Stomach (tissue), 4 donors: ENCODE results near the gene SMYD3.

Experiments used
- CTCF ChIP-seq, 7 experiments: fragments of 450-650 bp in 4 of 7; fragments of 200-600 bp in 3 of 7; sonication (generic) in 3 of 7; IDR thresholded peaks; one replicate each; pipeline ENCODE4 v1.5.1; 2016 to 2019; ENCODE audit warnings: antibody characterized with exemption in 7 of 7, control low read depth in 2 of 7, mild to moderate bottlenecking in 1 of 7
- POLR2AphosphoS5 ChIP-seq, 3 donors: sonication (generic); formaldehyde crosslinking; IDR thresholded peaks; one replicate each; pipeline ENCODE4 v1.6.1; 2016; ENCODE audit warnings: antibody characterized with exemption in 3 of 3

- TF ChIP-seq POLR2AphosphoS5 (IDR thresholded peaks at IDR 0.05), result no peak
- TF ChIP-seq CTCF (IDR thresholded peaks at IDR 0.05), result no peak
These were observed 720.1 kb downstream of the SMYD3 start for GRCh38 chr1:245786948-245787347.
